H9 (cell line): ENCODE data around the gene ADCY5. TPM values are rescaled to one million over a fixed set of nuclear protein-coding genes. Genes with fewer than 3 reads are reported as not detected.

ENCODE experiments used
- DNase-seq: peaks from one replicate; pipeline ENCODE4 v3.0.0-alpha.2; 2017
- H2AFZ ChIP-seq: one replicate; pipeline ENCODE4 v1.6.1; 2013; ENCODE audit warnings: mild to moderate bottlenecking, low read length, control low read depth, moderate library complexity
- H2AK5ac ChIP-seq: 2 replicates; pipeline ENCODE4 v1.6.1; 2013; ENCODE audit warnings: low read length, control low read depth, mixed read lengths; ENCODE audit not compliant: insufficient read length
- H2BK120ac ChIP-seq: one replicate; pipeline ENCODE4 v1.6.1; 2013; ENCODE audit warnings: low read depth, mild to moderate bottlenecking, low read length, control low read depth, inconsistent platforms; ENCODE audit not compliant: poor library complexity, severe bottlenecking
- H2BK12ac ChIP-seq: 2 replicates; pipeline ENCODE4 v1.6.1; 2013; ENCODE audit warnings: low read length, control low read depth, mixed read lengths, low read depth; ENCODE audit not compliant: insufficient read length
- H2BK15ac ChIP-seq: 2 replicates; pipeline ENCODE4 v1.6.1; 2013; ENCODE audit warnings: low read depth, low read length, control low read depth
- H2BK20ac ChIP-seq: one replicate; pipeline ENCODE4 v1.6.1; 2013; ENCODE audit warnings: low read depth, mild to moderate bottlenecking, low read length, control low read depth, inconsistent platforms; ENCODE audit not compliant: poor library complexity, severe bottlenecking
- H2BK5ac ChIP-seq: 2 replicates; pipeline ENCODE4 v1.6.1; 2013; ENCODE audit warnings: low read length, control low read depth, mixed read lengths; ENCODE audit not compliant: insufficient read length
- H3K14ac ChIP-seq: 2 replicates; pipeline ENCODE4 v1.6.1; 2013; ENCODE audit warnings: low read length, control low read depth; ENCODE audit not compliant: insufficient read depth
- H3K18ac ChIP-seq: 2 replicates; pipeline ENCODE4 v1.6.1; 2013; ENCODE audit warnings: low read depth, mild to moderate bottlenecking, mixed read lengths, low read length, control low read depth; ENCODE audit not compliant: insufficient read length
- H3K23ac ChIP-seq: 2 replicates; pipeline ENCODE4 v1.6.1; 2013; ENCODE audit warnings: low read length, control low read depth, mixed read lengths, low read depth; ENCODE audit not compliant: insufficient read length
- H3K23me2 ChIP-seq: 2 replicates; pipeline ENCODE4 v1.6.1; 2013; ENCODE audit warnings: low read depth, mild to moderate bottlenecking, mixed read lengths, low read length, control low read depth; ENCODE audit not compliant: insufficient read length, poor library complexity, severe bottlenecking
- H3K27ac ChIP-seq: 2 replicates; pipeline ENCODE4 v1.5.1; 2013; ENCODE audit warnings: low read length, control low read depth, mixed read lengths, low read depth; ENCODE audit not compliant: insufficient read length
- H3K27me3 ChIP-seq: 2 replicates; pipeline ENCODE4 v1.6.1; 2013; ENCODE audit warnings: low read length, control low read depth, inconsistent platforms; ENCODE audit not compliant: insufficient read depth
- H3K4ac ChIP-seq: 2 replicates; pipeline ENCODE4 v1.6.1; 2013; ENCODE audit warnings: low read depth, mild to moderate bottlenecking, control low read depth, inconsistent platforms, low read length, moderate library complexity
- H3K4me1 ChIP-seq: 2 replicates; pipeline ENCODE4 v1.6.1; 2013; ENCODE audit warnings: low read length, control low read depth, inconsistent platforms; ENCODE audit not compliant: insufficient read depth
- H3K4me2 ChIP-seq: 2 replicates; pipeline ENCODE4 v1.6.1; 2013; ENCODE audit warnings: low read length, control low read depth, mixed read lengths; ENCODE audit not compliant: insufficient read length, insufficient read depth
- H3K56ac ChIP-seq: 2 replicates; pipeline ENCODE4 v1.6.1; 2013; ENCODE audit warnings: low read depth, mild to moderate bottlenecking, mixed read lengths, low read length, control low read depth; ENCODE audit not compliant: insufficient read length
- H3K79me1 ChIP-seq: 2 replicates; pipeline ENCODE4 v1.6.1; 2013; ENCODE audit warnings: low read depth, mild to moderate bottlenecking, moderate library complexity, low read length, control low read depth, inconsistent platforms; ENCODE audit not compliant: insufficient read depth, poor library complexity, severe bottlenecking
- H3K79me2 ChIP-seq: 2 replicates; pipeline ENCODE4 v1.6.1; 2013; ENCODE audit warnings: low read length, control low read depth, inconsistent platforms; ENCODE audit not compliant: insufficient read depth
- H3K9ac ChIP-seq: 2 replicates; pipeline ENCODE4 v1.6.1; 2013; ENCODE audit warnings: low read length, control low read depth, mixed read lengths; ENCODE audit not compliant: insufficient read length; ENCODE audit errors: extremely low read depth
- H3K9me3 ChIP-seq: one replicate; pipeline ENCODE4 v1.6.1; 2013; ENCODE audit warnings: low read depth, low read length, inconsistent platforms; ENCODE audit not compliant: control insufficient read depth
- H3T11ph ChIP-seq: one replicate; pipeline ENCODE4 v1.6.1; 2013; ENCODE audit warnings: mild to moderate bottlenecking, low read length, control low read depth, inconsistent platforms
- H4K20me1 ChIP-seq: one replicate; pipeline ENCODE4 v1.6.1; 2013; ENCODE audit not compliant: control insufficient read depth, insufficient read length, insufficient read depth
- H4K5ac ChIP-seq: 2 replicates; pipeline ENCODE4 v1.6.1; 2013; ENCODE audit warnings: low read depth, mild to moderate bottlenecking, mixed read lengths, low read length, control low read depth; ENCODE audit not compliant: insufficient read length
- H4K8ac ChIP-seq: replicated peaks from 2 replicates; pipeline ENCODE4 v1.6.1; 2013; ENCODE audit warnings: low read length, control low read depth, mixed read lengths, low read depth; ENCODE audit not compliant: insufficient read length
- H4K91ac ChIP-seq: 2 replicates; pipeline ENCODE4 v1.6.1; 2013; ENCODE audit warnings: low read depth, mild to moderate bottlenecking, moderate library complexity, mixed read lengths, low read length, control low read depth; ENCODE audit not compliant: insufficient read length
- H3K27ac Mint-ChIP-seq, 3 experiments: 2 replicates in 2 of 3; 3 replicates in 1 of 3; pipeline ENCODE4 v1.8.0; 2020 to 2021; ENCODE audit warnings: mixed read lengths in 3 of 3, mild to moderate bottlenecking in 1 of 3, moderate library complexity in 1 of 3
- H3K27me3 Mint-ChIP-seq: 2 replicates; pipeline ENCODE4 v1.8.0; 2021; ENCODE audit warnings: low read depth, mild to moderate bottlenecking, moderate library complexity, mixed read lengths
- H3K36me3 Mint-ChIP-seq, 3 experiments: 2 replicates in 2 of 3; 3 replicates in 1 of 3; pipeline ENCODE4 v1.8.0; 2020 to 2021; ENCODE audit warnings: low read depth in 3 of 3, mixed read lengths in 3 of 3; ENCODE audit not compliant: insufficient read depth in 1 of 3
- H3K4me1 Mint-ChIP-seq, 2 experiments: 2 replicates each; pipeline ENCODE4 v1.8.0; 2020; ENCODE audit warnings: mixed read lengths in 2 of 2
- H3K4me3 Mint-ChIP-seq, 2 experiments: 2 replicates in 1 of 2; 3 replicates in 1 of 2; pipeline ENCODE4 v1.8.0; 2020 to 2021; ENCODE audit warnings: mild to moderate bottlenecking in 2 of 2, mixed read lengths in 2 of 2, moderate library complexity in 1 of 2
- H3K9me3 Mint-ChIP-seq, 2 experiments: 2 replicates in 1 of 2; 3 replicates in 1 of 2; pipeline ENCODE4 v1.8.0; 2020; ENCODE audit warnings: mild to moderate bottlenecking in 2 of 2, mixed read lengths in 2 of 2, moderate library complexity in 1 of 2
- WGBS: extraction: QIAGEN DNeasy Blood & Tissue Kit; methylation state at CpG from one replicate; pipeline ENCODE4 v1.1.7; 2013; ENCODE audit warnings: missing lambda C conversion rate, low lambda C conversion rate, mixed read lengths; ENCODE audit not compliant: insufficient read length; ENCODE audit errors: extremely low coverage; 5-methylcytosine and 5-hydroxymethylcytosine counted together
- total RNA-seq: library from RNA; stranded (reverse); gene quantifications from 2 replicates; pipeline ENCODE4 v1.2.1, GENCODE V29; 2021
- TF ChIP-seq, protein P1 (sequence below): fragments of 200-600 bp; sonication (generic); conservative IDR thresholded peaks from 3 replicates; pipeline ENCODE4 v1.8.0; 2021; ENCODE audit warnings: antibody characterized with exemption, mild to moderate bottlenecking

ADCY5 gene
- total RNA-seq, 1 experiment from 2014 or later, result 5.0 TPM

DNA sequence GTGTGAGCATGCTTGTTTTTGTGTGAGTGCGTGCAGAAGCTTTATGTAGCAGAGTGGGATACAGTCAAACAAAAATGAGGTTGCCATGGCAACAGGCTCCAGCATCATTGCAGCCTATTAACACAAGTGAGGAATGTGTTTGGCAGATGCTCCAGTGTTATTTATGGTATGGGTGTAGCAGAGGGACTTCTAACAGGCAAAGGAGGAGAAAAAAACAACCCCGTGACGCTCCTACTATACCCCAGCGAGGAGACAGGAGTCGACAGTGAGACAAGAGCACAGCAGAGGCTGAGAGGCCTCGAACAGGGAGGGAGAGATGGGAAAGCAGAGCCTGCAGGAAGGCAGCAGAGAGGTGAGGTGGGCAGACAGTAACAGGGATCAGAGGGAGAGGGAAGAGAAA is 4.9 kb downstream of the ADCY5 start:
- WGBS, result no CpG with 5 or more reads among the region's 6 CpGs

More for the DNA sequence above, 4.9 kb downstream of the ADCY5 start:
- no peak for DNase-seq
- Histone ChIP-seq H3K27ac (no peak overlapping the region), H4K91ac (no peak overlapping the region), H2BK5ac (no peak overlapping the region), H3K18ac (no peak overlapping the region), H3K23ac (no peak overlapping the region), H2BK120ac (no peak overlapping the region), H3K14ac (no peak overlapping the region), H3K56ac (no peak overlapping the region), H2BK20ac (no peak overlapping the region), H3K23me2 (peaks cover 6% of the 10 kb centered on the region), H2AK5ac (no peak overlapping the region), H3K79me1 (no peaks in the 10 kb centered on the region), H3K9me3 (no peaks in the 10 kb centered on the region), H3K79me2 (no peaks in the 10 kb centered on the region), H2AFZ (no peak overlapping the region), H3T11ph (no peak overlapping the region), H3K9ac (no peak overlapping the region), H2BK15ac (no peak overlapping the region), H4K8ac (no peak overlapping the region), H3K27me3 (peaks cover 1% of the 10 kb centered on the region; the same call in 1 of the 2 replicates), H3K4me2 (no peak overlapping the region), H3K4me1 (no peaks in the 10 kb centered on the region), H4K20me1 (no peaks in the 10 kb centered on the region), H2BK12ac (no peak overlapping the region), H3K4ac (no peak overlapping the region), H4K5ac (no peak overlapping the region)
- Mint-ChIP-seq H3K4me1 (peaks cover 17 to 24% of the 10 kb centered on the region in 2 experiments), H3K4me3 (no peak overlapping the region), H3K9me3 (0 out of 5 replicates have a peak, but pooled peaks cover 0 to 2% of the 10 kb centered on the region in 2 experiments), H3K27ac (no peak overlapping the region), H3K27me3 (peaks cover 51% of the 10 kb centered on the region), H3K36me3 (no peaks in the 10 kb centered on the region)
- TF ChIP-seq, protein P1, sequence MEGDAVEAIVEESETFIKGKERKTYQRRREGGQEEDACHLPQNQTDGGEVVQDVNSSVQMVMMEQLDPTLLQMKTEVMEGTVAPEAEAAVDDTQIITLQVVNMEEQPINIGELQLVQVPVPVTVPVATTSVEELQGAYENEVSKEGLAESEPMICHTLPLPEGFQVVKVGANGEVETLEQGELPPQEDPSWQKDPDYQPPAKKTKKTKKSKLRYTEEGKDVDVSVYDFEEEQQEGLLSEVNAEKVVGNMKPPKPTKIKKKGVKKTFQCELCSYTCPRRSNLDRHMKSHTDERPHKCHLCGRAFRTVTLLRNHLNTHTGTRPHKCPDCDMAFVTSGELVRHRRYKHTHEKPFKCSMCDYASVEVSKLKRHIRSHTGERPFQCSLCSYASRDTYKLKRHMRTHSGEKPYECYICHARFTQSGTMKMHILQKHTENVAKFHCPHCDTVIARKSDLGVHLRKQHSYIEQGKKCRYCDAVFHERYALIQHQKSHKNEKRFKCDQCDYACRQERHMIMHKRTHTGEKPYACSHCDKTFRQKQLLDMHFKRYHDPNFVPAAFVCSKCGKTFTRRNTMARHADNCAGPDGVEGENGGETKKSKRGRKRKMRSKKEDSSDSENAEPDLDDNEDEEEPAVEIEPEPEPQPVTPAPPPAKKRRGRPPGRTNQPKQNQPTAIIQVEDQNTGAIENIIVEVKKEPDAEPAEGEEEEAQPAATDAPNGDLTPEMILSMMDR, result no peak
